ENCODE measurements around the gene ZCCHC7.

DNA sequence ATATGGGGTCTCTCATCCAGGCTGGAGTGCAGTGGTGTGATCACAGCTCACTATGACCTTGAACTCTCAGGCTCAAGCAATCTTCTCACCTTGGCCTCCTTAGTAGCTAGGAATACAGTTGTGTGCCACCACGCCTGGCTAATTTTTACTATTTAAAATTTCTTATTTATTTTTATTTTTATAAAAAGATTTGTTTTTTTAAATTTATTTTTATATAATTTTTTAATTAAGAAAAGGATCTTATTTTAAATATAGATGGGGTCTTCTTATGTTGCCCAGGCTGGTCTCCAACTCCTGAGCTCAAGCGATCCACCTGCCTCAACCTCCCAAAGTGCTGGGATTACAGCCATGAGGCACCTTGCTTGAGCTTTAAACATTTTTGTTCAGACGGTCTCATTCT, 2.4 kb upstream of the ZCCHC7 start:
- TF ChIP-seq, protein P1, sequence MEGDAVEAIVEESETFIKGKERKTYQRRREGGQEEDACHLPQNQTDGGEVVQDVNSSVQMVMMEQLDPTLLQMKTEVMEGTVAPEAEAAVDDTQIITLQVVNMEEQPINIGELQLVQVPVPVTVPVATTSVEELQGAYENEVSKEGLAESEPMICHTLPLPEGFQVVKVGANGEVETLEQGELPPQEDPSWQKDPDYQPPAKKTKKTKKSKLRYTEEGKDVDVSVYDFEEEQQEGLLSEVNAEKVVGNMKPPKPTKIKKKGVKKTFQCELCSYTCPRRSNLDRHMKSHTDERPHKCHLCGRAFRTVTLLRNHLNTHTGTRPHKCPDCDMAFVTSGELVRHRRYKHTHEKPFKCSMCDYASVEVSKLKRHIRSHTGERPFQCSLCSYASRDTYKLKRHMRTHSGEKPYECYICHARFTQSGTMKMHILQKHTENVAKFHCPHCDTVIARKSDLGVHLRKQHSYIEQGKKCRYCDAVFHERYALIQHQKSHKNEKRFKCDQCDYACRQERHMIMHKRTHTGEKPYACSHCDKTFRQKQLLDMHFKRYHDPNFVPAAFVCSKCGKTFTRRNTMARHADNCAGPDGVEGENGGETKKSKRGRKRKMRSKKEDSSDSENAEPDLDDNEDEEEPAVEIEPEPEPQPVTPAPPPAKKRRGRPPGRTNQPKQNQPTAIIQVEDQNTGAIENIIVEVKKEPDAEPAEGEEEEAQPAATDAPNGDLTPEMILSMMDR (IDR thresholded peaks at IDR 0.05; ENCODE audit: insufficient read depth, low read depth, low read length), result no peak
- no peak for TF ChIP-seq EZH2 (IDR thresholded peaks at IDR 0.05; ENCODE audit: insufficient read depth, low read length)

Data from astrocyte (in vitro differentiated cells and primary cell).